ENCODE data around the gene DCC. TPM values are rescaled to one million over a fixed set of nuclear protein-coding genes. Genes with fewer than 3 reads are reported as not detected.

Gene DCC
- total RNA-seq, 4 donors from 2014 or later, result 0.84 to 1.2 TPM; not detected in 2

DNA sequence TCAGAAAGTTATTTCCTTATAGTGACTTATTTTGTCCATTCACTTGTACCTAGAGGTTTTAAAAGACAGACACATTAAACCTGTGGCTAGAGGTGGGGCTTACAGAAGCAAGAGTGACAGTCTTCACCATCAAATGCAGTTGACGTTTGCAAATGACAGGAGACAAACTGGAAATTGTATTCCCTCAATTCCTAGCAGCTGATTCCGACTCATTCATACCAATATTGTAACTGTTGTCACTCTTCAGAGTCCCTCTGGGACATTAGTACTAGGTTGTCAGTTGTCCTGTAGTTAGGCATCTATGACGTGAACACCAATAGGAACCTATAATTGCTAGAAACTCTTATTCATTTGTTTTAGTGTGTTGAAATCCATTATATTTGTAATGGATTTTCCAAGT lies 794.7 kb downstream of the DCC start:
- H3K36me3 ChIP-seq, result no peaks in the 10 kb centered on the region
- H3K27ac ChIP-seq, result no peak overlapping the region
- peaks cover 0 to 4% (median 0%) of the 10 kb centered on the region in 4 donors for H3K9me3 ChIP-seq
- no peak for DNase-seq (ENCODE audit: low spot score in 2 of 2)
- H3K4me1 ChIP-seq, result no peaks in the 10 kb centered on the region
- H3K4me3 ChIP-seq, result no peak overlapping the region
- no peaks in the 10 kb centered on the region for H3K27me3 ChIP-seq
- TF ChIP-seq POLR2A (IDR thresholded peaks at IDR 0.05) (no peak), EP300 (IDR thresholded peaks at IDR 0.05) (no peak), CTCF (IDR thresholded peaks at IDR 0.05) (no peak)
- 79 to 84% methylated on average over 3 of the region's 3 CpGs for WGBS, 2 donors

DNA sequence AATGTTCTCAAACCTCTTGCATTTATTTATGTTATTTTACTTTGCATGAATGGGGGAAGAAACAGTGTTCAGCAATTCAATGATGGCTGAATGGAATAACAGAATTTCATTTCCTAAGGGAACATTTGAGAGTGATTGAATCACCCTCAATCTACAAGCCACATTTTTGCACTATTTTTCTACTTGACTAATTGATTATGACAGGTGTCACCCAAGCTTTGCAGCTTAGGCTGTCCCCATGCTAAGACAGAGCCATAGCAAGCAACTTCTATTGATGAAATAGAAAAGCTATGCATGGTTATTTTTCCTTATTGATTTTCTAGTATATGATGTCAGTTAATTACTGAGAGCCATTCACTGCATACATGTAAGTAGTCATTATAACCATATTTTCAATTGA lies 795.7 kb downstream of the DCC start:
- TF ChIP-seq POLR2A (IDR thresholded peaks at IDR 0.05) (no peak), EP300 (IDR thresholded peaks at IDR 0.05) (no peak), CTCF (IDR thresholded peaks at IDR 0.05) (no peak)
- no peak for DNase-seq (ENCODE audit: low spot score in 2 of 2)
- H3K27me3 ChIP-seq, result no peaks in the 10 kb centered on the region
- no peak overlapping the region for H3K4me3 ChIP-seq
- H3K9me3 ChIP-seq, result peaks cover 0 to 4% (median 0%) of the 10 kb centered on the region in 4 donors
- H3K27ac ChIP-seq, result no peak overlapping the region
- no peaks in the 10 kb centered on the region for H3K4me1 ChIP-seq
- no peaks in the 10 kb centered on the region for H3K36me3 ChIP-seq

GRCh38 chr18:53139746-53140500 lies 799.9 kb downstream of the DCC start:
- Histone ChIP-seq H3K4me3 (no peak overlapping the region), H3K4me1 (no peaks in the 10 kb centered on the region), H3K9me3 (peaks cover 0 to 4% (median 0%) of the 10 kb centered on the region in 4 donors), H3K27ac (no peak overlapping the region), H3K36me3 (no peaks in the 10 kb centered on the region), H3K27me3 (no peaks in the 10 kb centered on the region)
- no peak for DNase-seq (ENCODE audit: low spot score in 2 of 2)
- TF ChIP-seq POLR2A (IDR thresholded peaks at IDR 0.05) (no peak), CTCF (IDR thresholded peaks at IDR 0.05) (no peak)
- 73 to 79% methylated on average over 5 of the region's 5 CpGs for WGBS, 2 donors

DNA sequence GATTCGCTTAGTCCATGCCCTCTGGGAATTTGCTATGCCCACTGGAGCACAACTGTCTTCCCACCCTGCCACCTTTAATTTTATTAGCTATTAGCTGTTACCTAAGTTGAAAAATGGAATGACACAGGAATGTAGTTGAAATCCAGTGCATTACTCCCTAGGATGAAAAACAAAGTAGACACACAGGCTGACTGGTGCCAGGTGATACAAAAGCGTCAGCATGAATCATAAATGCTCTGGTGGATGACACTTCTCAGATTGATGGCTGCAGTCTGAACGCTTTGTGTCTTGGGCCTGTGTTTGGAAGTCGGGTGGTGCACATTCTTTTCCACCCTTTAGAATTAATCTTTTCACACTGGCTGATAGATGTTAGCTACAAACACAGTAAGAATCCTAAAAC lies 802.0 kb downstream of the DCC start:
- Histone ChIP-seq H3K9me3 (peaks cover 0 to 3% (median 0%) of the 10 kb centered on the region in 4 donors), H3K36me3 (no peaks in the 10 kb centered on the region), H3K4me3 (no peak overlapping the region), H3K27ac (no peak overlapping the region), H3K27me3 (no peaks in the 10 kb centered on the region), H3K4me1 (no peaks in the 10 kb centered on the region)
- 74 to 78% methylated on average over 4 of the region's 4 CpGs for WGBS, 2 donors
- TF ChIP-seq CTCF (IDR thresholded peaks at IDR 0.05) (no peak), EP300 (IDR thresholded peaks at IDR 0.05) (no peak), POLR2A (IDR thresholded peaks at IDR 0.05) (no peak)
- DNase-seq (ENCODE audit: low spot score in 2 of 2), result no peak

- Histone ChIP-seq H3K36me3 (no peaks in the 10 kb centered on the region), H3K27ac (no peak overlapping the region), H3K9me3 (no peaks in the 10 kb centered on the region), H3K4me3 (no peak overlapping the region), H3K4me1 (no peaks in the 10 kb centered on the region), H3K27me3 (no peaks in the 10 kb centered on the region)
- TF ChIP-seq POLR2A (IDR thresholded peaks at IDR 0.05) (no peak), CTCF (IDR thresholded peaks at IDR 0.05) (no peak), EP300 (IDR thresholded peaks at IDR 0.05) (no peak)
- DNase-seq (ENCODE audit: low spot score in 2 of 2), result no peak
Measured at GRCh38 chr18:53147472-53147871, 807.5 kb downstream of the DCC start.

All from tibial nerve (tissue), 4 donors.